GM19023 (cell line): ENCODE results near the gene ADGRE2.
"Not testable (repeated sequence)": the region's sequence is repeated elsewhere in the genome, so short reads cannot be mapped to it uniquely, and the experiment has no call there.

Experiments used
- ATAC-seq: cut with Tn5 transposase; IDR thresholded peaks from one replicate; pipeline ENCODE4 v1.9.1; 2021; ENCODE audit warnings: mild to moderate bottlenecking, moderate library complexity; ENCODE audit not compliant: unreplicated experiment

The ADGRE2 gene

DNA sequence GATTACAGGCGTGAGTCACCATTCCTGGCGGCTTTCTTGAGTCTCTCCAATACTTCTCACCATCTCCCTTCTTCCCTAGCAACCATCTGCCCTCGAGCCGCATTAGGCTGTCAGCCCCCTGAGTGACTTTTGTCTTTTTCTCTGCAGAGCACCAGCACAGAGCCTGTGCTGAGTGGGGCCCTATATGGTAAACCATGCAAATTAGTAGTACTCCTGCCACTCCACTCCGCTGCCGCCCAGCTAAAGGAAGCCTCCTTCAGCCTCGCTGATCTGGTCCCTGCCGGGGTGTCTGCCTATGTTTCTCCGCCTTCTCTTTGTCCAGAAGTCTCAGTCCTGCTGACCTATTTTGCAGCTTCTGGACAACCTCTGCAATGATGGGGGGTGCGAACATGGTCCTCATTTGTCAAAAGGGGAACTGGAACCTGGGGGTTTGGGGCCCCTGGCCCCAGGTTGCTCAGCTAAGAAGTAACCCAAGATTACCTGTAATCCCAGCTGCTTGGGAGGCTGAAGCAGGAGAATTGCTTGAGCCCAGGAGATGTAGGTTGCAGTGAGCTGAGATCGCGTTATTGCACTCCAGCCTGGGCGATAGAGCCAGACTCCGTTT lies 2.4 kb upstream of the ADGRE2 start:
- ATAC-seq, result not testable (repeated sequence)

DNA sequence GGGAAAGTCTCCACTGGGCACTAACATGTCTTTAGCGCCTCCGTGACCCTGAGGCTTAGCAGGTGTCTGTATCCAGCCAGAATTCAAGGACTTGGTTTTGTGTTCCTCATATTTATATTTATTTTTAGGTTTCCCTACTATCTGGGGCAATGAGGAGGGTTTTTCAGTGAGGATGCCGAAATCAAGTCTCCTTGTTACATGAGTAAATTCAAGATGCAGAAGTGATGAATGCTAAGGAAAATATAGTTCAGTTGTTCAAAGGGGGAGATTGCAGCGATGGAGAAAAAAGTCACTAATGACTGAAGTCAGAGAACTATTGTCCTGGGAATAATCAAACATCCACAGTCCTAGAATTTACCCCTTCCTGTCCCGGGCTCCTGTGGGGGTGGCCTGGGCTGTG lies 791 bp upstream of the ADGRE2 start:
- no peak for ATAC-seq

DNA sequence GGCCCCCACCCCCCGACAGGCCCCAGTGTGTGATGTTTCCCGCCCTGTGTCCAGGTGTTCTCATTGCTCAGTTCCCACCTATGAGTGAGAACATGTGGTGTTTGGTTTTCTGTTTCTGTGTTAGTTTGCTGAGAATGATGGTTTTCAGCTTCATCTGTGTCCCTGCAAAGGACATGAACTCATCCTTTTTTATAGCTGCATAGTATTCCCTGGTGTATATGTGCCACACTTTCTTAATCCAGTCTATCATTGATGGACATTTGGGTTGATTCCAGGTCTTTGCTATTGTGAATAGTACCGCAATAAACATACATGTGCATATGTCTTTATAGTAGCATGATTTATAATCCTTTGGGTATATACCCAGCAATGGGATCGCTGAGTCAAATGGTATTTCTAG lies 715 bp downstream of the ADGRE2 start:
- ATAC-seq, result not testable (repeated sequence)

DNA sequence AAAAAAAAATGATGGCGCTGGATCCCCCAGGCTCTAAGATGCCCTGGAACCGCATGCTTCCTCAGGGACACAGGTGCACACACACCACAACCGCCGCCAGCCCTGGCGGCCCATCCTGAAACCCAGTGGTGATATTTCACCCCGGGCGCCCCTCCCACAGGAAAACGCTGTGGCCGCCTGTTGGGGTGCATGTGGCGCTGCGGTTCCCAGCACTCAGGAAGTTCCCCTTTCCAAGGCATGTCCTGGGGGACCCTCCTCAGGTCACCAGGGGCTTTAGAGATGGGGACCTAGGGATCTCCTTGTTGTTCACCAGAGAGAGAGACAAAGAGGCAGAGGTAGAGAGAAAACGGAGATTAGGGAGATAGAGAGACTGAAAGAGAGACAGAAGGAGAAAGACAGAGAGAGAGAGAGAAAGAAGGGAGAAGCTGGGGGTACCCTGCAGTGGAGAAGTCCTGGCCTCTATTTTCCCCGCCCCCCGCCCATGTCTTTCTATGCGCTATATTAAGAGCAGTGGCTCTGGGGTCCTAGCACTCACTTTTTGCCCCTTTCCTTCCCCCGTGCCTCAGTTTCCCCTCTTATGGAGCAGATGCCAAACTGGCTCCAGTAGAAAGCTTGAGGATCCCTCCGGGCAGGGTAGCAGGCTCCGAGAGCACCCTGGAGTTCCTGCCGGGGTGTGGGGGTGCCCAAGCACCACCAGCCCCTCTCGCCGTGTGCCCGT lies 2.3 kb downstream of the ADGRE2 start:
- ATAC-seq, result no peak

DNA sequence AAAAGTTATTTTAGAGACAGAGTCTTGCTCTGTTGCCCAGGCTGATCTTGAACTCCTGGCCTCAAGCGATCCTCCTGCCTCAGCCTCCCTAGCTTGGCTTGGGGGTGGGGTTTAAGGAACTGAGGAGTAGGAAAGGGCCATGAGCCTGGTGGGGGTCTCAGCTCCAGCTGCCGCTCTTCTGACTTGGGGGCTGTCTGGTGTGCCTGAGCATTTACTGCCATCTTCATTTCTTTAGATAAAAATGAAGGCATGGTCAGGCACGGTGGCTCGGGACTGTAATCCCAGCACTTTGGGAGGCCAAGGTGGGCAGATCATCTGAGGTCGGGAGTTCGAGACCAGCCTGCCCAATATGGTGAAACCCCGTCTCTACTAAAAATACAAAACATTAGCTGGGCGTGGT lies 3.0 kb downstream of the ADGRE2 start:
- ATAC-seq, result not testable (repeated sequence)

DNA sequence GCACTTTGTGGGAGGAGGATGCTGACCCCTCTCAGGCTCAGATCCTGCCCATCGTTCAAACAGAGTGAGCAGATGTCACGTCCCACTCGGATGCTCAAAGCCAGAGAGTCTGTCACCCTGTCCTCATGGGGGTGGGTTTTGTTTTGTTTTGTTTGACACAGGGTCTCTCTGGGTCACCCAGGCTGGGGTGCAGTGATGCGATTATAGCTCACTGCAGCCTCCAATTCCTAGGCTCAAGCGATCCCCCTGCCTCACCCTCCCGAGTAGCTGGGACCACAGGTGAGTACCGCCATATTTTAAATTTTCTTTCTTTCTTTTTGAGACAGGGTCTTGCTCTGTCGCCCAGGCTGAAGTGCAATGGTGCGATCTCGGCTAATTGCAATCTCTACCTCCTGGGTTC lies 4.0 kb downstream of the ADGRE2 start:
- no peak for ATAC-seq

DNA sequence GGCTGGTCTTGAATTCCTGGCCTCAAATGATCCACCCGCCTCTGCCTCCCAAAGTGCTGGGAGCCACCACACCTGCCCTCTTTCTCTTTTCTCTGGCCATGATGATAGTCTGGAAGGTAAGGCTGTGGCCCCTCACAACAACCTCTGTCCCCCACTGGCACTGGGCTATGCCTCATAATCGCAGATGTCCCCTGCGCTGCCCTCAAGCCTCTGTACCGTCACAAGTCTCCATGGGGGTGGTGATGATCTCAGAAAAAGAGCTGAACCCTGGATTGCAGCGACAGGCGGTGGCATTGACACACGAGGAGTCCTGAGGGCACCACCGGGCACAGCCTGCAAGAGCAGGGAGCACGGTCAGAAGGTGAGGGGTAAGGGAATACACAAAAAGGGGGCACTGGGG lies 4.6 kb downstream of the ADGRE2 start:
- ATAC-seq, result not testable (repeated sequence)

DNA sequence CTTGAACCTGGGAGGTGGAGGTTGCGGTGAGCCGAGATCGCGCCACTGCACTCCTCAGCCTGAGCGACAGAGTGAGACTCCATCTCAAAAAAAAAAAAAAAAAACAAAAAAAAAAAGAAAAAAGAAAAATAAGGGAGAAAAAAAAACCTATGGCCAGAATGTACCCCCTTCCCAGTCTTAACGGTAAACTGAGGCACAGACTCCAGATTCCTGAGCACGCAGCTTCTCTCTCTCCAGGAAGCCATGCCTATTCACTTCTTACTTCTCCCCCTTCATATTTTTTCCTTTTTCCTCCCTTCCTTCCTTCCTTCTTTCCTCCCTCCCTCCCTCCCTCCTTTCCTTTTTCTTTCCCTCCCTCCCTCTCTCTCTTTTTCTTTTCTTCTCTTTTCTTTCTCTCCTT lies 5.4 kb downstream of the ADGRE2 start:
- no peak for ATAC-seq

DNA sequence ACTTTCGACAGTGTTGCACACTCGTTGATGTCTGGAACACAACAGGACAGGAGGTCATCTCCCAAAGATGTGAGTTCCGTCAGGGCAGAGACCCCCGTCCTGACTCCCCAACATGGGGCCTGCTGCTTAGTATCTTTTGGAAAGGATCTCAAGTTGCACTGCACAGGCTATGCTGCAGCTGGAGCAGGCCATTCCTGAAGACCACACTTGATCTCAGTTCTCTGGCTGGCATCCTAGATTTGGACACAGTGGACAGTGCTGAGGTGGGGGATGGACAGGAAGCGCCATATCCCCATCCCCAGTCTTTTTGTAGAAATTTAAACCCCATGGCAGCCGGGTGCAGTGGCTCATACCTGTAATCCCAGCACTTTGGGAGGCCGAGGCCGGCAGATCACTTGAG lies 5.9 kb downstream of the ADGRE2 start:
- no peak for ATAC-seq

DNA sequence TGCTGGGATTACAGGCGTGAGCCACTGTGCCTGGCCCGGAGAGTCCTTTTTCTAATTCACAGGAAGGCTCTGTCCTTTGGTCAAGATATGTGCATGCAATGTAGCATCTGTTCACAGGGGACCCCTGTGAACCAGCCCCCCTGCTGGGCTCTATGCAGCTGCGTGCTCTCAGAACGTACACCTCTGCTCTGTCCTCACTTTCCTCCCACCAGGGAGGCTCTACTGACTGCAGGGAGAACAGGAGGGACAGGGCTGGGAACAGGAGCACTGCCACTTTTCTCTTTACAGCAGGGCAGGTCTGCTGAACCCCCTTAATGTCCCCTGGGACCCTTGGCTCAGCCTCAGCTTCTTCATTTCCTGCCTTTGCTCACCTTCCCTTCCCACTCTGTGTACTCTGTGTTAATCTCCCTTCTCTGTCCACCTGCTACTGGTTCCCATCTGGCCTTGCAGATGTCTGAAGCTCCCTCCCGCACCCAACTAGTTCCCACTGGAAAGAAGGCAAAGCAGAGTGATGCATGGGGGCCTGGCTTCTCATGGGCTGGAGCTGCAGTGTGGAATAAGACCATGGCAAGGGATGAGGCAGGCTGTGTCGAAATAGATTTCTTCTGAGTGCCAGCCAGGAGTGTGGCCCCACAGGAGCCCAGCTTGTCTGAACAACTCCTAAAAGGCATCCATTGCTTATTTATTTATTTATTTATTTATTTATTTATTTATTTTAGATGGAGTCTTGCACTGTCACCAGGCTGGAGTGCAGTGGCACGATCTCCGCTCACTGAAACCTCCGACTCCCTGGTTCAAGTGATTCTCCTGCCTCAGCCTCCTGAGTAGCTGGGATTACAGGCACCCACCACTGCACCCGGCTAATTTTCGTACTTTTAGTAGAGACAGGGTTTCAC lies 7.2 kb downstream of the ADGRE2 start:
- no peak for ATAC-seq

DNA sequence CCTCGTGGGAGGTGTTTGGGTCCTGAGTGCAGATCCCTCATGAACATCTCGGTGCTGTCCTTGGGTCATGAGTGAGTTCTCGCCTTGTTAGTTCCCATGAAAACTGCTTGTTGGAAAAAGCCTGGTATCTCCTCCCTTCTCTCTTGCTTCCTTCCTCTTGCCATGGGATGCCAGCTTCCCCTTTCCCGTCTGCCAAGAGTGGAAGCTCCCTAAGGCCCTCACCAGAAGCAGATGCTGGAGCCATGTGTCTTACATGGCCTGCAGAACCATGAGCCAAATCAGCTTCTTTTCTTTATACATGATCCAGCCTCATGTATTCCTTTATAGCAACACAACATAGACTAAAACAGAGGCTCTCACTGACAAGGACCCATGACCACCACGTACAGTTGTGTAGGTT lies 8.2 kb downstream of the ADGRE2 start:
- no peak for ATAC-seq

DNA sequence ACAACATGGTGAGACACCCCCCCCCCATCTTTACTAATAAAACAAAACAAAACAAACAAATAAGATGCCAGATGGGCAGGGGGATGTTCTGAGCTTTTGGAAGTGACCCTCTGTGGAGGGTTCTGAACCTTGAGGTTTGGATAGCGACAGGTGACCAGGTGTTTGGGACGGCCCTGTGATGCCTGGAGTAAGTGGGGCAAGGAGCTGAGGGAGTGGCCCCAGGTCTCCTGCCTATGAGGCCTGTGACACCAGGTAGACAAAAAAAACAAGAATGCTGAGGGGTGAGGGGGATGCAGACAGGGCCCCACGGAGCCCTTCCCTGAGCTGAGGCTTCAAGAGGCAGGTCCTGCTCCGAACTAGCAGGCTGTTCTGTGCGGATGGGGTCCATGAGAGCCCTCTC lies 9.2 kb downstream of the ADGRE2 start:
- no peak for ATAC-seq

DNA sequence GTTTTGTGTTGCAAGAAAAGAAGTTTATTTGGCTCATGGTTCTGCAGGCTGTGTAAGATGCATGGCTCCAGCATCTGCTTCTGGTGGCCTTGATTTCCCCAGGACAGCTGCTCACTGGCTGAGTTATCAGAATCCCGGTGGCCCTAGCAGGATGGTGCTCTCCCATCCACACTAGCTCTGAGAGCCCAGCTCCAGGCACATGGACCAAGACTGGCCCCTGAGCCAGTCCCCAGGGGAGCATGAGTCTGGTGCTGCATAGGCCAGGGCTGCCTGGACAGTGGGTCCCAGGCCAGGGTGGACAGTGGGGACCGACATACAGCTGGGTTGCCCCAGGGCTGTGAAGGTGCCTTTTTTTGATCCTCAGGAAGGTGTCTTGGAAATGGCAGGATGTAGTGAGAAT lies 10.4 kb downstream of the ADGRE2 start:
- no peak for ATAC-seq

DNA sequence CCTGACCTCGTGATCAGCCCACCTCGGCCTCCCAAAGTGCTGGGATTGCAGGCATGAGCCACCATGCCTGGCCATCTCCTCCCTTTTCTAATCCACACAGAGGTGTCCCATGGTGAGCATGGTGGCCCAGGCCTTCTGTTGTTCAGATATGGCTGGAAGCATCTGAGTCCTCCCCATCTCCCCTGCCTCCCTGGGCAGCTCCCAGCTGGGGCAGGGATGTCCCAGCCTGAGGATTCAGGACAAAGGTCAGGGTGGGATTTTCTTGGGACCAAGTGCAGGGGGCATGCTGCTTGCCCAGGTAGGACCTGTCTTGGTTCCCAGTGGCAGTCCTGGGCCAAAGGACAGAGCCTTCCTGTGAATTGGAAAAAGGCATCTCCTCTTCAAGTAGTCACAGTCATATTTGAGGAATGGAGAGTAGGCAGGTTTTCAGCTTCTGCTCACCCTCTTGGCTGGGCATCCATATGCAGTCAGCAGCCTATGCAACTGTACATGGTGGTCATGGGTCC lies 10.8 kb downstream of the ADGRE2 start:
- no peak for ATAC-seq

DNA sequence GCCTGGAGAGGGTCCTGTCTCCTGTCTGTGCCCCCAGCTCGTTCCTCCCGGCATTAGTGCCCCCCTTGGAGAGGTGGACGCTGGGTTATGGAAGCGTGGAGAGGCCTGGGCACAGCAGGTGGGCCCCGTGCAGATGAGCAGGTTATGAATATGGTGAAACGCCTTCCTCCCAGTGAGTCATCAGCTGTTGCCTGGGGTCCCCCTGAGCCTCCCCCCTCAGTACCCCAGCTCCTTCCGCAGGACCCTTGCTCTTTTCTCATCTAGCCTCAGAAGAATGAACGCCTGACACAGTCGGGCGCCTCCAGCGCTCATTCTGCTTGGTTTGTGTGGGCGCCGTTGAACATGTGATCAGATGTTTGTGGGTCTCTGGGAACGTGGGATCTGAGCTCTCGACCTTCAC lies 12.5 kb downstream of the ADGRE2 start:
- ATAC-seq, result not testable (repeated sequence)

DNA sequence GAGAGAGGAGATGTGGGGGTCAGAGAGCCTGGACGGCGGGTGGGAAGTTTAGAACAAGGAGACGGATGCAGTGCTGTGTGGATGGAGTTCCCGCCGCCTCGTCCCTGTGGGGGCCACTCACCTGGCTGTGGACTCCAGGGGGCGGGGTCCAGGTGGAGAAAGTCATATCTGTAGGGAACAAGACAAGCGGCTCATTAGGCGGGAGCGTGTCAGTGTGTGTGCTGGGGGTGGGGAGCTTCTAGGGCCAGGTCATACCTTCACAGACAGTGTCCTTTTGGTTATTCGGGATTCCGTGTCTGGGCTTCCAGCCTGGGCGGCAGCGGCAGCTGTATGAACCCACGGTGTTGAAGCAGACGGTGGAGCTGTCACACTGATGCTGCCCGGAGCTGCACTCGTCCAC lies 13.0 kb downstream of the ADGRE2 start:
- not testable (repeated sequence) for ATAC-seq

DNA sequence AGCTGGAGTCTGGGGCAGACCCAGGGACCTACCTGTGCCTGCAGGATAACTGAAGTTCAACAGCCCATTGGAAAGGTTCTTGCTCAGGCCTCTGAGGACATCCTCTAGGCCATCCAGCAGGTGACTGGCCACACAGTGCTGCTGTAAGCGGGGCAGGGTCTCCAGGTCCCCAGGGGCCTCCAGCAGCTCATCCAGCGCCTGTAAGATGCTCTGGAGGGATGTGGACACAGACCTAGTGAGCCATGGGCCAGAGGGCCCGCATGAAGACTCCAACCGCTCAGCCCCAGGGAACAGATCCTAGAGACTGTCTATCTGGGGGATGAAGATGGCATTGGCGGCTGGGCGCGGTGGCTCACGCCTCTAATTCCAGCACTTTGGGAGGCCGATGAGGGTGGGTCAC lies 14.0 kb downstream of the ADGRE2 start:
- ATAC-seq, result no peak

DNA sequence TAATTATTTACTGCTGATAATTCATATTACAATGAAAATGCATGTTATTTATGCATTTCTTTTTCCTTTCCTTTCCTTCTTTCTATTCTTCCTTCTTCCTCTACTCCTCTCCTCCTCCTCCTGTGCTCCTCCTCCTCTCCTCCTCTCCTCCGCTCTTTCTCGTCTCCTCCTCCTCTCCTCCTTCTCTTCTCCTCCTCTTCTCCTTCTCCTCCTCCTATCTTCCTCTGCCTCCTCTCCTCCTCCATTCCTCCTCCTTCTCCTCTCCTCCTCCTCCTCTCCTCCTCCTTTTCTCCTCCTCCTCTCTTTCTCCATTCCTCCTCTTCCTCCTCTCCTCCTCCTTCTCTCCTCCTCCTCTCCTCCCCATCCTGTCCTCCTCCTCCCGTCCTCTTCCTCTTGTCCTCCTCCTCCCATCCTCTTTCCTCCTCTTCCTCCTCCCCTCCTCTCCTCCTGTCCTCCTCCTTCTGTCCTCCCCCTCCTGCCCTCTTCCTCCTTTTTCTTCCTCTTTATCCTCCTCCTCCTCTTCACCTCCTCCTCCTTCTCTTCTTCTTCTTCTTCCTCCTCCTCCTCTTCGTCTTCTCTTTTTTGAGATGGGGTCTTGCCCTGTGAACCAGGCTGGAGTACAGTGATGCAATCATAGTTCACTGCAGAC lies 14.7 kb downstream of the ADGRE2 start:
- ATAC-seq, result no peak

DNA sequence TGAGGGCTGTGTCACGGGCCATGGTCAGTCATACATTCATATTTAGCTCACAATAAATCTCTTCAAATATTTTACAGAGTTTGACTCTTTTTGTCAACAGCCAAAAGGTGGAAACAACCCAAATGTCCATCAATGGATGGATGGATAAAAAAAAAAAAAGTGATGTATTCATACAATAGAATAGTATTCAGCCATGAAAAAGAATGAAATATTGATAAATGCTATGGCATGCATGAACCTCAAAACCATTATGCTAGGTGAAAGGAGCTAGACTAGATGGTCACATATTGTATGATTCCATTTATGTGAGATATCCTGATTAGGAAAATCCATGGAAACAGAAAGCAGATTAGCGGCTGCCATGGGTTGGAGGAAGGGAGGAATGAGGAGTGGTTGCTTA lies 16.2 kb downstream of the ADGRE2 start:
- ATAC-seq, result no peak

DNA sequence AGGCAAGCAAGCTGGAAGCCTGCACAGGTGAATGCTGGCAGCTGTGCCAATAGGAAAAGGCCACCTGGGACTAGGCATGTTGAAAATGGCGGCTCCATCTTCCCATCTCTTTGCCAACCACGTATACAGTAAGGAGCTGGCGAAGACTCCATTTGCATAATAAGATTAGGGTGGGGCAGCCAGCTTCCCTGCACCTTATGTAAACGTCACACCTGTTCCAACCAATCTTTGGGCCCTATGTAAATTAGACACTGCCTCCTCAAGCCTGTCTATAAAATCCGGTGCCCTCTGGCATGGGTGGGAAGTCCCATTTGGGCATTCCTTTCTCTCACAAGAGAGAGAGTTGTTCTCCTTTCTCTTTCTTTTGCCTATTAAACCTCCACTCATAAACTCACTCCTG lies 16.8 kb downstream of the ADGRE2 start:
- no peak for ATAC-seq

DNA sequence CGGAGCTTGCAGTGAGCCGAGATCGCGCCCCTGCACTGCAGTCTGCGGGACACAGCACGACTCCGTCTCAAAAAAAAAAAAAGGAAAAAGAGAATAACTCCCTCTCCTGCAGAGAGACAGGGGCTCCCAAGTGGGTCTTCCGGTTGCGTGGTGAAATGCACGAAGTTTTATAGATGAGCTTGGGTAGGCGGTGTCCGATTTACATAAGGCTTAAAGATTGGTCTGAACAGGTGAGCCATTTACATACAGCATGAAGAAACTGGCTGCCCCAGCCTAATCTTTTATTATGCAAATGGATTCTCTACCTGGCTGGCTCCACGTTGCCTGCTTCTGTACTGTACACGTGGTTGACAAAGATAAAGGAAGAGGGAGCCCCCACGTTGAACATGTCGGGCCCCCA lies 19.5 kb downstream of the ADGRE2 start:
- no peak for ATAC-seq
